Mesangial cell (primary cell): ENCODE data around the gene LYSMD1. TPM values are rescaled to one million over a fixed set of nuclear protein-coding genes. Genes with fewer than 3 reads are reported as not detected.

ENCODE experiments used
- total RNA-seq: library from RNA; depleted of rRNA; stranded (reverse); fragments of >200 nt; gene quantifications from 2 replicates; pipeline ENCODE4 v1.2.3, GENCODE V29; 2015

The LYSMD1 gene
- total RNA-seq, result 5.2 and 7.1 TPM in 2 replicates

DNA sequence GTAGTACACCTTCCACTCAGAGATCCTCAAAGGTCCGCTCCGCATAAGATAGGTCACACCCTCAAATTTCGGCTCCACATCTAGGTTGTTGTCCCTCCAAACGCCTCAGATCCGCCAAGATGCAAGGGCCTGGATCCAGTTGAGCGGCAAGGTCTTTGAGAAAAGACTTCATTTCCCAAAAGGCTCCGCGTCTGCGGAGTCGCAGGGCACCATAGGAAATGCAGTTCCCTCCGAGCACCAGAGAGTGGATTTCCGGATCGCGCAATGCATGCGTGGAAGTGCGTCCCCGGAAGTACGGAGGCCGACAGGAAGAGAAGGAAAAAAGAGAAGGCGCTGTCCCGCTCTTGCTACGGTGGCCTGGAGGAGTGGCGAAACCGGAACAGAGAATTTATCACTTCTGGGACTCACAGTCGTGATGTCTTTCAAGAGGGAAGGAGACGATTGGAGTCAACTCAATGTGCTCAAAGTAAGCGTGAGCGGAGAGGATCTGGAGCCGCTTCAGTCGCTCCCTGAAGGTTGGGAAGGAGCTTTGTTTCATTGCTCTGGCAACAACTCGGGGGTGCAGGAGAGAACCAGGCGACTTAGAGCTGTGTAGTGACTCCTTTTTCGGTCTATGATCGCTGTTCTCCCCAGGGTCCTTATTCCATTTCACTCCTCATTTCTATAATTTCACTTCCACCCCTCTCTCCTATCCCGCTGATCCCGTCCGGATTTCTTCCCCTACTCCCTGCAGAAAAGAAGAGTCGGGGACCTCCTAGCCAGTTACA is at the start of gene LYSMD1, which contains the start of gene SCNM1:
LYSMD1 (minus strand) TSS at position 165 of the 767 bp plus-strand sequence. CDS start 644 bp downstream, outside the sequence.
SCNM1 (plus strand) TSS at position 407 of the 767 bp plus-strand sequence; CDS start at position 416, 9 bp downstream.

DNA sequence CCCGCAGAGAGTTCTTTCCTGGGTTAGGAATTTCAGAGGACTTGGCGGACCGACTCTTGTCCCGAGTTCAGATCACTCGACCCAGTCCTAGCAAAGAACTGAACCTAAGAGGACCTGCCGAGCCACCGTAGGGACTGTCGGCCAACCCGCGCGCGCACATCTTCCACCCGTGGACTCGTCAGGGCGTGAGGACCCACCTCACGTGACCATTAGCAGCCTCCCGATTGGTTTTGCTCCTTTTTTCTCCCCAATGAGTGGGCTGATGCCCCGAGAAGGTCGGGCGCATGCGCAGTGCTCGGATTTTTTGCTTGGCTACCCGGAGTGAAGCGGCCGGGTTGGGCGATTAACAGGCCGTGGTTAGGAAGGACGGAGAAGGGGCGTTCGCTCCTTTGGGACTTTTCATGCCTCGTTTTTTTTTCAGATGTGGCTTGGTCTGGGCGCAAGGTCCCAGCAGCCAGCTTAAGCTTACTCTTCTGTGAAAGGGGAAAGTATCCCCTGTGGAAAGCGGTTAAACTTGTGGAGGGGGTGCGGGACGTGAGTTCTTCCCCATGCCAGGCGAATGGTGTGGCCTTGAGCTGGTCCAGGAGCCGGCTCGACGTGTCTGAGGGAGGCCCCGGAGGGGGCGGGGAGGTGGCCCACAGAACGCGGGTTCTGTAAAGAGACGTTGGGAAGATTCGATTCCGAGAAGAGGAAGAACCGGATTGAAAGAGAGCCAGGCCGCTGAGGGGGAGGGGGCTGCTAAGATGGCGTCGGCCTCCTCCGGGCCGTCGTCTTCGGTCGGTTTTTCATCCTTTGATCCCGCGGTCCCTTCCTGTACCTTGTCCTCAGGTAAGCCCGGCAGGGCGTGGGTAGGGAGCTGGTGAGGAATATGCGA is 32.8 kb upstream of the LYSMD1 start, which contains the start of gene PIP5K1A:
PIP5K1A (plus strand) TSS at position 299 of the 874 bp plus-strand sequence; CDS start at position 744, 445 bp downstream.

DNA sequence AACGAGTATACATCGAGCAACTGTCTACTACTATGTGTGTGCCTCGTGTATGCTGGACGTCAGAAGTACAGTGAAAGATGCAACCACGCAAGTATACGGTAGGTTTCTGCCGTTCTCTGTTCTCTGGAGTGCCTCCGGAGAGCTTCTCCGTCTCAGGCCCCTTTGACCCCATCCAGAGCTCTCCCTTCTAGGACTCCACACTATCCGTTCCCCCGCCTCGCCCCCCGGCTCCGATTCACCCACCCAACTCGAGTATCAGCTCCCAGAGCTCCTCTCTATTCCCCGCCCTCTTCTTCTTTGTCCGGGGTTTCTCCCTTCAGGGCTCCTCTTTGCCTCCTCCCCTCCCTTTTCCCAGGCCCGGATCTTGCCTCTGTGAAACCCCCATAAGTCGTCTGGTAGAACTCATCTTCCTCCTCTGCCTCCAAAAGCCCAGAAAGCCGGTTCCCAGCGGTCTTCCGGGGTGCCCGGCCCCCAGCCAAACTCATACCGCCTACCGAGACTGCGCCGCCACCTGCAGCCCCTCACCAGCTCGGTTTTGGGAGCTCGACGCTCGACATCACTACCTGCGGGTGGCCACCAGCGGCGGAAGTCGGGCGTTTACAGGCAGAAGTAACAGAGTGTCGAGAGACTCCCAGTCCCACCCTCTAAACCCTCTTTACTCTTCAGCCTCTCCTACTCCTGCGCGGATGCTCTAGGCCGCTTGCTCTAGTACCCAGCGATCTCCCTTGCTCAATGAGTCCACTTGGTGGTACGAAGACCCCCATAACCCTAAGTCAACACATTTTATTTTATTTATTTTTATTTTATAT is 24.1 kb upstream of the LYSMD1 start, which contains the start of gene VPS72:
VPS72 (minus strand) TSS at position 561 of the 809 bp plus-strand sequence; CDS start at position 485, 76 bp downstream.

DNA sequence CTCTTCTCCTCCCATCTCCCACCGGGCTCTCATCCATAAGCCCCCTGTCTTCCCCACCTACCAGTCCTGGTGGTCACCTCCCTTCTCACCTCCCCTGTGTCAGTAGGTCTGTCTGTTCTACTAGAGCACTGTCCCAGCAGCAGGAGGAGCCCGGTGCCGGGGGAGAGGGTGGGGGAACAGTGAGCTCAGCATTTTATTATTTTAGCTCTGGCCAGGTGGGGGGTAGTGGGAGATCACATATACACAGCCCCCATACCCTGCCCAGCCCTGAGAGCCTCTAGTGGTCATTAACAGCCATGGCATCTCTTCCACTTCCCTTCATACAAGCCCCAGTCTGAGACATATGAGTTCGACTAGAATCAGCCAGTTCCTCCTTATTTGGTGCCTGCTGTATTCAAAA is 10.2 kb upstream of the LYSMD1 start, which contains the start of gene TMOD4:
TMOD4 (minus strand) TSS at position 119 of the 400 bp plus-strand sequence. CDS start 1,106 bp downstream, outside the sequence.

GRCh38 chr1:151156515-151156819 is 9.2 kb downstream of the LYSMD1 start, which contains the start of gene TNFAIP8L2:
Gene TNFAIP8L2 (plus strand): TSS chr1:151156649. CDS start chr1:151158698, 2,049 bp downstream.

GRCh38 chr1:151146412-151147131 is 19.1 kb downstream of the LYSMD1 start, which contains the start of gene SEMA6C:
Gene SEMA6C (minus strand): TSS chr1:151146631. CDS start chr1:151142621, 4,010 bp downstream.

Other genes starting within 250 kb of the LYSMD1 start
- 20.9 and 30.4 TPM in 2 replicates for gene SETDB1, start 239.5 kb downstream of the LYSMD1 start, total RNA-seq
- gene CERS2, start 191.1 kb downstream of the LYSMD1 start, total RNA-seq, result 146 and 174 TPM in 2 replicates
- gene ANXA9, start 183.6 kb downstream of the LYSMD1 start, total RNA-seq, result 0.33 and 1.3 TPM in 2 replicates
- 12.1 and 27.3 TPM in 2 replicates for gene MINDY1, start 159.0 kb downstream of the LYSMD1 start, total RNA-seq
- 17.8 and 21.6 TPM in 2 replicates for gene PRUNE1, start 157.5 kb downstream of the LYSMD1 start, total RNA-seq
- 0.33 TPM in 1 of 2 replicates, not detected in the other for gene BNIPL, start 129.3 kb downstream of the LYSMD1 start, total RNA-seq
- gene C1orf56, start 118.2 kb downstream of the LYSMD1 start, total RNA-seq, result 2.0 and 3.0 TPM in 2 replicates
- gene CDC42SE1, start 106.3 kb downstream of the LYSMD1 start, total RNA-seq, result 47.5 and 47.9 TPM in 2 replicates
- gene MLLT11, start 105.5 kb downstream of the LYSMD1 start, total RNA-seq, result 10.9 and 23.8 TPM in 2 replicates
- 2.8 and 3.4 TPM in 2 replicates for gene GABPB2, start 95.1 kb downstream of the LYSMD1 start, total RNA-seq
- gene SEMA6C, start 19.3 kb downstream of the LYSMD1 start, total RNA-seq, result 5.4 and 8.0 TPM in 2 replicates
- not detected in 2 replicates for gene TNFAIP8L2, start 9.3 kb downstream of the LYSMD1 start, total RNA-seq
- 44.0 and 51.2 TPM in 2 replicates for gene SCNM1, start 242 bp upstream of the LYSMD1 start, total RNA-seq
- 0.63 TPM in 1 of 2 replicates, not detected in the other for gene TMOD4, start 10.1 kb upstream of the LYSMD1 start, total RNA-seq
- 45.8 and 54.4 TPM in 2 replicates for gene VPS72, start 24.3 kb upstream of the LYSMD1 start, total RNA-seq
- gene PIP5K1A, start 32.6 kb upstream of the LYSMD1 start, total RNA-seq, result 51.7 and 62.7 TPM in 2 replicates
- gene PSMD4, start 88.8 kb upstream of the LYSMD1 start, total RNA-seq, result 131 and 152 TPM in 2 replicates
- gene ZNF687, start 116.4 kb upstream of the LYSMD1 start, total RNA-seq, result 17.4 and 25.1 TPM in 2 replicates
- gene PI4KB, start 161.5 kb upstream of the LYSMD1 start, total RNA-seq, result 53.7 and 57.4 TPM in 2 replicates
- 24.3 and 25.9 TPM in 2 replicates for gene RFX5, start 181.3 kb upstream of the LYSMD1 start, total RNA-seq
- gene SELENBP1, start 206.8 kb upstream of the LYSMD1 start, total RNA-seq, result 6.0 and 18.1 TPM in 2 replicates
- 304 and 370 TPM in 2 replicates for gene PSMB4, start 233.7 kb upstream of the LYSMD1 start, total RNA-seq